H9 (cell line): ENCODE data around the gene ACAP2. TPM values are rescaled to one million over a fixed set of nuclear protein-coding genes. Genes with fewer than 3 reads are reported as not detected.

Experiments used
- DNase-seq: peaks from one replicate; pipeline ENCODE4 v3.0.0-alpha.2; 2017
- H2AFZ ChIP-seq: one replicate; pipeline ENCODE4 v1.6.1; 2013; ENCODE audit warnings: mild to moderate bottlenecking, low read length, control low read depth, moderate library complexity
- H2AK5ac ChIP-seq: 2 replicates; pipeline ENCODE4 v1.6.1; 2013; ENCODE audit warnings: low read length, control low read depth, mixed read lengths; ENCODE audit not compliant: insufficient read length
- H2BK120ac ChIP-seq: one replicate; pipeline ENCODE4 v1.6.1; 2013; ENCODE audit warnings: low read depth, mild to moderate bottlenecking, low read length, control low read depth, inconsistent platforms; ENCODE audit not compliant: poor library complexity, severe bottlenecking
- H2BK12ac ChIP-seq: 2 replicates; pipeline ENCODE4 v1.6.1; 2013; ENCODE audit warnings: low read length, control low read depth, mixed read lengths, low read depth; ENCODE audit not compliant: insufficient read length
- H2BK15ac ChIP-seq: 2 replicates; pipeline ENCODE4 v1.6.1; 2013; ENCODE audit warnings: low read depth, low read length, control low read depth
- H2BK20ac ChIP-seq: one replicate; pipeline ENCODE4 v1.6.1; 2013; ENCODE audit warnings: low read depth, mild to moderate bottlenecking, low read length, control low read depth, inconsistent platforms; ENCODE audit not compliant: poor library complexity, severe bottlenecking
- H2BK5ac ChIP-seq: 2 replicates; pipeline ENCODE4 v1.6.1; 2013; ENCODE audit warnings: low read length, control low read depth, mixed read lengths; ENCODE audit not compliant: insufficient read length
- H3K14ac ChIP-seq: 2 replicates; pipeline ENCODE4 v1.6.1; 2013; ENCODE audit warnings: low read length, control low read depth; ENCODE audit not compliant: insufficient read depth
- H3K18ac ChIP-seq: 2 replicates; pipeline ENCODE4 v1.6.1; 2013; ENCODE audit warnings: low read depth, mild to moderate bottlenecking, mixed read lengths, low read length, control low read depth; ENCODE audit not compliant: insufficient read length
- H3K23ac ChIP-seq: 2 replicates; pipeline ENCODE4 v1.6.1; 2013; ENCODE audit warnings: low read length, control low read depth, mixed read lengths, low read depth; ENCODE audit not compliant: insufficient read length
- H3K23me2 ChIP-seq: 2 replicates; pipeline ENCODE4 v1.6.1; 2013; ENCODE audit warnings: low read depth, mild to moderate bottlenecking, mixed read lengths, low read length, control low read depth; ENCODE audit not compliant: insufficient read length, poor library complexity, severe bottlenecking
- H3K27ac ChIP-seq: 2 replicates; pipeline ENCODE4 v1.5.1; 2013; ENCODE audit warnings: low read length, control low read depth, mixed read lengths, low read depth; ENCODE audit not compliant: insufficient read length
- H3K27me3 ChIP-seq: 2 replicates; pipeline ENCODE4 v1.6.1; 2013; ENCODE audit warnings: low read length, control low read depth, inconsistent platforms; ENCODE audit not compliant: insufficient read depth
- H3K4ac ChIP-seq: 2 replicates; pipeline ENCODE4 v1.6.1; 2013; ENCODE audit warnings: low read depth, mild to moderate bottlenecking, control low read depth, inconsistent platforms, low read length, moderate library complexity
- H3K4me1 ChIP-seq: 2 replicates; pipeline ENCODE4 v1.6.1; 2013; ENCODE audit warnings: low read length, control low read depth, inconsistent platforms; ENCODE audit not compliant: insufficient read depth
- H3K4me2 ChIP-seq: 2 replicates; pipeline ENCODE4 v1.6.1; 2013; ENCODE audit warnings: low read length, control low read depth, mixed read lengths; ENCODE audit not compliant: insufficient read length, insufficient read depth
- H3K56ac ChIP-seq: 2 replicates; pipeline ENCODE4 v1.6.1; 2013; ENCODE audit warnings: low read depth, mild to moderate bottlenecking, mixed read lengths, low read length, control low read depth; ENCODE audit not compliant: insufficient read length
- H3K79me1 ChIP-seq: 2 replicates; pipeline ENCODE4 v1.6.1; 2013; ENCODE audit warnings: low read depth, mild to moderate bottlenecking, moderate library complexity, low read length, control low read depth, inconsistent platforms; ENCODE audit not compliant: insufficient read depth, poor library complexity, severe bottlenecking
- H3K79me2 ChIP-seq: 2 replicates; pipeline ENCODE4 v1.6.1; 2013; ENCODE audit warnings: low read length, control low read depth, inconsistent platforms; ENCODE audit not compliant: insufficient read depth
- H3K9ac ChIP-seq: 2 replicates; pipeline ENCODE4 v1.6.1; 2013; ENCODE audit warnings: low read length, control low read depth, mixed read lengths; ENCODE audit not compliant: insufficient read length; ENCODE audit errors: extremely low read depth
- H3K9me3 ChIP-seq: one replicate; pipeline ENCODE4 v1.6.1; 2013; ENCODE audit warnings: low read depth, low read length, inconsistent platforms; ENCODE audit not compliant: control insufficient read depth
- H3T11ph ChIP-seq: one replicate; pipeline ENCODE4 v1.6.1; 2013; ENCODE audit warnings: mild to moderate bottlenecking, low read length, control low read depth, inconsistent platforms
- H4K20me1 ChIP-seq: one replicate; pipeline ENCODE4 v1.6.1; 2013; ENCODE audit not compliant: control insufficient read depth, insufficient read length, insufficient read depth
- H4K5ac ChIP-seq: 2 replicates; pipeline ENCODE4 v1.6.1; 2013; ENCODE audit warnings: low read depth, mild to moderate bottlenecking, mixed read lengths, low read length, control low read depth; ENCODE audit not compliant: insufficient read length
- H4K8ac ChIP-seq: replicated peaks from 2 replicates; pipeline ENCODE4 v1.6.1; 2013; ENCODE audit warnings: low read length, control low read depth, mixed read lengths, low read depth; ENCODE audit not compliant: insufficient read length
- H4K91ac ChIP-seq: 2 replicates; pipeline ENCODE4 v1.6.1; 2013; ENCODE audit warnings: low read depth, mild to moderate bottlenecking, moderate library complexity, mixed read lengths, low read length, control low read depth; ENCODE audit not compliant: insufficient read length
- H3K27ac Mint-ChIP-seq, 3 experiments: 2 replicates in 2 of 3; 3 replicates in 1 of 3; pipeline ENCODE4 v1.8.0; 2020 to 2021; ENCODE audit warnings: mixed read lengths in 3 of 3, mild to moderate bottlenecking in 1 of 3, moderate library complexity in 1 of 3
- H3K27me3 Mint-ChIP-seq: 2 replicates; pipeline ENCODE4 v1.8.0; 2021; ENCODE audit warnings: low read depth, mild to moderate bottlenecking, moderate library complexity, mixed read lengths
- H3K36me3 Mint-ChIP-seq, 3 experiments: 2 replicates in 2 of 3; 3 replicates in 1 of 3; pipeline ENCODE4 v1.8.0; 2020 to 2021; ENCODE audit warnings: low read depth in 3 of 3, mixed read lengths in 3 of 3; ENCODE audit not compliant: insufficient read depth in 1 of 3
- H3K4me1 Mint-ChIP-seq, 2 experiments: 2 replicates each; pipeline ENCODE4 v1.8.0; 2020; ENCODE audit warnings: mixed read lengths in 2 of 2
- H3K4me3 Mint-ChIP-seq, 2 experiments: 2 replicates in 1 of 2; 3 replicates in 1 of 2; pipeline ENCODE4 v1.8.0; 2020 to 2021; ENCODE audit warnings: mild to moderate bottlenecking in 2 of 2, mixed read lengths in 2 of 2, moderate library complexity in 1 of 2
- H3K9me3 Mint-ChIP-seq, 2 experiments: 2 replicates in 1 of 2; 3 replicates in 1 of 2; pipeline ENCODE4 v1.8.0; 2020; ENCODE audit warnings: mild to moderate bottlenecking in 2 of 2, mixed read lengths in 2 of 2, moderate library complexity in 1 of 2
- CTCF ChIP-seq: fragments of 200-600 bp; sonication (generic); conservative IDR thresholded peaks from 3 replicates; pipeline ENCODE4 v1.8.0; 2021; ENCODE audit warnings: antibody characterized with exemption, mild to moderate bottlenecking
- WGBS: extraction: QIAGEN DNeasy Blood & Tissue Kit; methylation state at CpG from one replicate; pipeline ENCODE4 v1.1.7; 2013; ENCODE audit warnings: missing lambda C conversion rate, low lambda C conversion rate, mixed read lengths; ENCODE audit not compliant: insufficient read length; ENCODE audit errors: extremely low coverage; 5-methylcytosine and 5-hydroxymethylcytosine counted together
- total RNA-seq: library from RNA; stranded (reverse); gene quantifications from 2 replicates; pipeline ENCODE4 v1.2.1, GENCODE V29; 2021

ACAP2 gene
- total RNA-seq, 1 experiment from 2014 or later: 30.8 TPM

DNA sequence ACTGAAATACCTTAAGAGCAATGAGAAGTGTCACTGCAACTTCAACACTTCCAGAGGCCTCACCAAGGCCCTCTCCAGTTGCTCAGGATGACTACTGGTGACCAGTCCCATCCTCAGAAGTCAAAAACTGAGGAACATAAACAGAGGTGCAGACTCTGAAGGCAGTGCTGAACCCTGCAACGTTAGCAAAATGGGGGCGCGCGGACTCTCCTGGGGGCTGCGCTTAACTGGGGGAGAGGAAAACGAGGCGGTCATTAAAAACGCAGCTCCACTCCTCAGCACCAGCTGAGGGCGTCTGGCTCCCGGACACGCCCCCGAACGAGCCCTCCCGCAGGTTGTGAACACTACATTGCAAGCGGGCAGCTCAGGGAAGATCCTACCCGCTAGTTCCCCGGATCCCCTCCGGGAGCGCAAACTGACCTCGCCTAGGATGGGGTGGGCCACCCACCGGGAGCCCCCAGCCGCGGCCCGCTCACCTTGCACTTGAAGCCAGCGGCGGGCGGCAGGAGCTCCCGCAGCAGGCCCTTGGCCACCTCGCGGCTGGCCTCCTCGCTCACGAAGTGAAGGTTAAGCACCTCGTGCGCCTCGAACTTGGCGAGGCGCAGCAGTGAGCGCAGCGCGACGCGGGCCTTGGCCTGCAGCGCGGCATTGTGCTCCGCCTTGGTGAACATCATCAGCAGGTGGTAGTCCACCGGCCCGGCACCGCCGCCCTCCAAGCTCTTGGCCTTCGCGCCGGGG is 172.6 kb downstream of the ACAP2 start:
- no peak overlapping the region; the same call in 1 of the 2 replicates for H2BK15ac ChIP-seq
- H3T11ph ChIP-seq: no peak overlapping the region
- peaks cover 3% of the 10 kb centered on the region; the same call in 1 of the 2 replicates for H3K4me1 ChIP-seq
- no peak overlapping the region for H2BK20ac ChIP-seq
- H3K27me3 ChIP-seq: no peaks in the 10 kb centered on the region
- no peak overlapping the region for H4K8ac ChIP-seq
- H3K18ac ChIP-seq: peak overlapping the region; percentile 54
- no peaks in the 10 kb centered on the region for H3K9me3 ChIP-seq
- peak overlapping the region; percentile 57 for H3K9ac ChIP-seq
- H3K79me2 ChIP-seq: peaks cover 19% of the 10 kb centered on the region
- peaks cover 12% of the 10 kb centered on the region for H3K23me2 ChIP-seq
- H3K14ac ChIP-seq: peak overlapping the region; percentile 51
- H3K56ac ChIP-seq: no peak overlapping the region
- no peak overlapping the region for H2BK5ac ChIP-seq
- peak overlapping the region; percentile 89 for H3K4me2 ChIP-seq
- H4K20me1 ChIP-seq: no peaks in the 10 kb centered on the region
- no peak overlapping the region for H3K4ac ChIP-seq
- H4K91ac ChIP-seq: no peak overlapping the region
- Mint-ChIP-seq H3K4me1 (peaks cover 16 to 18% of the 10 kb centered on the region in 2 experiments), H3K4me3 (peak overlapping the region; percentile 78 to 92), H3K27ac (0 out of 7 replicates have a peak overlapping the region, but pooled peaks of 1 of the 3 experiments have one; percentile 44), H3K36me3 (peaks cover 16 to 32% (median 31%) of the 10 kb centered on the region in 3 experiments), H3K9me3 (no peaks in the 10 kb centered on the region), H3K27me3 (no peaks in the 10 kb centered on the region; the same call in 1 of the 2 replicates)
- H3K23ac ChIP-seq: no peak overlapping the region
- no peak overlapping the region for H3K27ac ChIP-seq
- peak; percentile 76 for DNase-seq
- H3K79me1 ChIP-seq: peaks cover 7% of the 10 kb centered on the region
- H2AFZ ChIP-seq: no peak overlapping the region
- no peak overlapping the region for H2AK5ac ChIP-seq
- no peak overlapping the region for H2BK12ac ChIP-seq
- no peak overlapping the region for H4K5ac ChIP-seq
- TF ChIP-seq CTCF: no peak
- no peak overlapping the region for H2BK120ac ChIP-seq
- no CpG with 5 or more reads among the region's 52 CpGs for WGBS
